K562 (cell line): Measurements from ENCODE around the gene IGSF3. TPM values are rescaled to one million over a fixed set of nuclear protein-coding genes. Genes with fewer than 3 reads are reported as not detected.
A peak's percentile ranks its signal among the peaks of the same experiment; 100 is the strongest.

Source experiments
- ATAC-seq: fragments of 200-7000 bp; cut with Tn5 transposase; 3 replicates; pipeline ENCODE4 v1.9.1; 2020; ENCODE audit warnings: moderate library complexity
- BruUV-seq: library from RNA; stranded (reverse); fragments of 400-500 nt; replicated peaks from 2 replicates; lab custom pipeline; 2021; lab: Mats Ljungman, UMichigan
- CTCF ChIA-PET: fragments of 300-600 bp; formaldehyde crosslinking; extraction: SDS; loops from one replicate; lab custom pipeline; 2021; ENCODE audit warnings: low intra/inter-chr PET ratio; lab: Yijun Ruan, JAX
- POLR2A ChIA-PET: fragments of 300-600, 350-650 bp; sonication (Branson Sonifier 250); formaldehyde crosslinking; extraction: SDS; loops from one replicate; lab custom pipeline; 2021; ENCODE audit warnings: antibody characterized with exemption, inconsistent platforms; lab: Yijun Ruan, JAX
- DNase-seq, 4 experiments: peaks; one replicate each; pipeline versions ENCODE4 v3.0.0 to v3.0.0-alpha.2; 2011 to 2018; ENCODE audit warnings: low spot score in 3 of 4, mixed read lengths in 3 of 4; ENCODE audit errors: extremely low read depth in 1 of 4
- FAIRE-seq: peaks from 2 replicates; lab custom pipeline; 2011; peaks lifted over from hg19 to GRCh38; lab: Jason Lieb, UNC
- H2AFZ ChIP-seq: 2 replicates; pipeline ENCODE4 v1.6.0; 2011; ENCODE audit warnings: low read depth, low read length, control low read depth, inconsistent platforms
- H3K27ac ChIP-seq: fragments of 200-600 bp; 3 replicates; pipeline ENCODE4 v1.8.0; 2011; ENCODE audit warnings: low read depth, mild to moderate bottlenecking, control low read depth, inconsistent platforms, low read length, moderate library complexity, mixed read lengths; ENCODE audit errors: extremely low read depth
- H3K27me3 ChIP-seq, 2 experiments: fragments of 300-600 bp in 1 of 2; 2 replicates in 1 of 2; 3 replicates in 1 of 2; pipeline versions ENCODE4 v1.6.0 to v1.8.0; 2011; ENCODE audit warnings: inconsistent platforms in 2 of 2, low read length in 2 of 2, mild to moderate bottlenecking in 1 of 2, mixed read lengths in 1 of 2, moderate library complexity in 1 of 2; ENCODE audit not compliant: control insufficient read depth in 2 of 2, insufficient read depth in 2 of 2
- H3K36me3 ChIP-seq: fragments of 300-600 bp; 3 replicates; pipeline ENCODE4 v1.8.0; 2011; ENCODE audit warnings: mild to moderate bottlenecking, low read length, inconsistent platforms; ENCODE audit not compliant: control insufficient read depth, insufficient read depth
- H3K4me1 ChIP-seq, 2 experiments: fragments of 200-600 bp in 1 of 2; replicated peaks in 1 of 2; 2 replicates in 1 of 2; 3 replicates in 1 of 2; pipeline versions ENCODE4 v1.5.1 to v1.8.0; 2011; ENCODE audit warnings: inconsistent platforms in 2 of 2, low read length in 2 of 2, mild to moderate bottlenecking in 1 of 2, mixed read lengths in 1 of 2, moderate library complexity in 1 of 2; ENCODE audit not compliant: control insufficient read depth in 2 of 2, insufficient read depth in 2 of 2
- H3K4me2 ChIP-seq: 2 replicates; pipeline ENCODE4 v1.6.1; 2011; ENCODE audit warnings: low read length, control low read depth, inconsistent platforms, mixed read lengths; ENCODE audit not compliant: insufficient read depth
- H3K4me3 ChIP-seq: fragments of 200-600 bp; sonication (generic), shearing (Covaris generic); 2 replicates; pipeline ENCODE4 v1.5.1; 2016; ENCODE audit warnings: control low read depth, inconsistent platforms
- H3K79me2 ChIP-seq: fragments of 200-600 bp; 3 replicates; pipeline ENCODE4 v1.8.0; 2011; ENCODE audit warnings: low read length, inconsistent platforms; ENCODE audit not compliant: control insufficient read depth, insufficient read depth
- H3K9ac ChIP-seq, 2 experiments: 2 replicates each; pipeline versions ENCODE4 v1.6.0 to v1.6.1; 2011; ENCODE audit warnings: low read depth in 2 of 2, low read length in 2 of 2, control low read depth in 1 of 2, inconsistent platforms in 1 of 2, mild to moderate bottlenecking in 1 of 2, mixed read lengths in 1 of 2; ENCODE audit not compliant: insufficient read depth in 1 of 2
- H3K9me1 ChIP-seq: one replicate; pipeline ENCODE4 v1.6.0; 2011; ENCODE audit warnings: inconsistent platforms, mild to moderate bottlenecking, low read length, moderate library complexity; ENCODE audit not compliant: control insufficient read depth, insufficient read depth
- H3K9me3 ChIP-seq: replicated peaks from 2 replicates; pipeline ENCODE4 v1.5.1; 2011; ENCODE audit warnings: low read depth, low read length, inconsistent platforms; ENCODE audit not compliant: control insufficient read depth, insufficient read depth
- H4K20me1 ChIP-seq: replicated peaks from 2 replicates; pipeline ENCODE4 v1.6.1; 2011; ENCODE audit warnings: low read length, inconsistent platforms, mixed read lengths; ENCODE audit not compliant: control insufficient read depth, insufficient read depth
- EGR1 ChIP-seq: fragments of 450-650 bp; conservative IDR thresholded peaks from 2 replicates; pipeline ENCODE4 v1.6.1; 2017; ENCODE audit warnings: mild to moderate bottlenecking
- POLR2B ChIP-seq: fragments of 450-650 bp; IDR thresholded peaks from 2 replicates; pipeline ENCODE4 v1.6.1; 2018; ENCODE audit warnings: low read depth; ENCODE audit not compliant: partially characterized antibody
- ZNF274 ChIP-seq: IDR thresholded peaks from 2 replicates; pipeline ENCODE4 v1.6.1; 2011; ENCODE audit warnings: low read depth, mild to moderate bottlenecking, low read length, moderate library complexity, borderline replicate concordance
- ZNF324 ChIP-seq: fragments of 250-450 bp; sonication (Bioruptor Pico); IDR thresholded peaks from 2 replicates; pipeline ENCODE4 v1.4.0; 2020; ENCODE audit warnings: mild to moderate bottlenecking
- WGBS: fragments of 100-300 bp; shearing (Covaris generic); methylation state at CpG from one replicate; pipeline ENCODE4 v1.1.6; 2016; ENCODE audit warnings: low coverage, mixed read lengths; ENCODE audit not compliant: insufficient coverage; ENCODE audit errors: missing lambda C conversion rate; 5-methylcytosine and 5-hydroxymethylcytosine counted together
- in situ Hi-C: fragments of 300-500 bp; cut with MboI; formaldehyde crosslinking; loops from 4 replicates; pipeline ENCODE4 v1.15.0; 2018; ENCODE audit warnings: inconsistent platforms, mixed read lengths
- intact Hi-C: fragments of 100-400 bp; cut with micrococcal nuclease; formaldehyde crosslinking; loops from 2 replicates; pipeline ENCODE4 v1.14.2; 2022
- polyA plus RNA-seq, 8 experiments: library from polyadenylated mRNA; depleted of rRNA in 4 of 8; stranded (reverse) in 5 of 8; unstranded in 3 of 8; fragments of >200 nt; fragmentation: Nextera tagmentation in 2 of 8; fragmentation: Illumina TruSeq in 1 of 8; extraction: Ambion mirVana in 2 of 8; extraction: Trizol in 1 of 8; gene quantifications; 2 replicates each; pipeline versions ENCODE4 v1.2.1 to v1.2.3, GENCODE V29; 2011 to 2014; ENCODE audit warnings: inconsistent platforms in 1 of 8, missing spikeins in 1 of 8
- total RNA-seq, 7 experiments: library from RNA; depleted of rRNA in 6 of 7; stranded (reverse); fragments of >200 nt in 6 of 7; fragmentation: Illumina TruSeq in 2 of 7; extraction: Trizol in 2 of 7; gene quantifications; 2 replicates each; pipeline versions ENCODE4 v1.2.1 to v1.2.3, GENCODE V29; 2011 to 2021; ENCODE audit warnings: low replicate concordance in 1 of 7
- TF ChIP-seq, protein P1 (sequence below): sonication (generic); formaldehyde crosslinking; IDR thresholded peaks from 2 replicates; pipeline ENCODE4 v1.8.0; 2022; ENCODE audit warnings: missing genetic modification reagents, mild to moderate bottlenecking, borderline replicate concordance
- TF ChIP-seq, protein P2 (sequence below): fragments of 250-450 bp; sonication (Bioruptor Pico); IDR thresholded peaks from 2 replicates; pipeline ENCODE4 v1.9.0; 2021; ENCODE audit warnings: mild to moderate bottlenecking
- TF ChIP-seq, protein P3 (sequence below): fragments of 450-650 bp; IDR thresholded peaks from 2 replicates; pipeline ENCODE4 v1.6.1; 2016; ENCODE audit warnings: low read depth, mild to moderate bottlenecking, moderate library complexity

IGSF3 gene
- total and polyA plus RNA-seq, 9 of the 15 experiments (the other 6 are each of a cell fraction or from before 2014, with no cell fraction given), result 1.1 to 15.0 (median 8.3) TPM

DNA sequence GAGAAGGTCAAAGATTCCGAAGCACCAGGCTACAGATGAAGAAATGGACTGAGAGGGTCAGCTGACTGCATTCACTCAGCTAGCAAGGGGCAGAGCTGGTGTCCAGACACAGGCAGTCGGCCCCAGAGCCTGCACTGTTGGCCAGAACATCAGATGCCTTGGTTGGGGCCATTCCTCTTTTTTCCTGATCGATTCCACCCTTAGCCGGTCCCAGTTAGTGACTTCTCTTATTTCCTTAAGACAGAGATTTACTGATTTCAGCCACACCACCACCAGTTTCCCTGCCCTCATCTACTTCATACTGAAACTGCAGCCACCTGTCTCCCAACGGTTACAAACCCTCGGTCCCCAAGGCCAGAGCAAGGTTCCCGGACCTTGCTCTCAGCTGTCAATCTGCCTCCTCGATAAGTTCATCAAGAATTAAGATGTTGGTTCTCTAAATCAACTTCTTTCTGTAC, 108.2 kb downstream of the IGSF3 start:
- Histone ChIP-seq H3K79me2 (peaks cover 94% of the 10 kb centered on the region), H3K9ac (peak overlapping the region in 1 of 2 experiments; percentile 3; a peak in 1 of 4 replicates), H4K20me1 (0 out of 2 replicates have a peak, but pooled peaks cover 10% of the 10 kb centered on the region), H3K9me1 (no peaks in the 10 kb centered on the region), H3K9me3 (peaks cover 7% of the 10 kb centered on the region), H2AFZ (no peak overlapping the region), H3K4me2 (no peak overlapping the region), H3K4me3 (no peak overlapping the region), H3K36me3 (peaks cover 3% of the 10 kb centered on the region; the same call in 2 of the 3 replicates), H3K27me3 (no peaks in the 10 kb centered on the region), H3K27ac (no peak overlapping the region), H3K4me1 (peaks cover 16 to 21% of the 10 kb centered on the region in 2 experiments; a peak in 4 of 5 replicates)
- CTCF ChIA-PET, result no interaction called here
- POLR2A ChIA-PET, result interaction anchor here (0.6 to 1.6 kb wide), 5 partner anchors 9 to 148 kb away, joined by 3 to 4 read pairs (median 4); partner anchors contain the start of gene CD58
- 79% methylated on average over 8 of the region's 8 CpGs for WGBS
- ATAC-seq (peak; percentile 6; the same call in 1 of the 3 replicates), DNase-seq (no peak), FAIRE-seq (no peak)
- in situ Hi-C loops, result no loop called here
- no peak for TF ChIP-seq ZNF274
- no peak for TF ChIP-seq ZNF324
- TF ChIP-seq, protein P1, sequence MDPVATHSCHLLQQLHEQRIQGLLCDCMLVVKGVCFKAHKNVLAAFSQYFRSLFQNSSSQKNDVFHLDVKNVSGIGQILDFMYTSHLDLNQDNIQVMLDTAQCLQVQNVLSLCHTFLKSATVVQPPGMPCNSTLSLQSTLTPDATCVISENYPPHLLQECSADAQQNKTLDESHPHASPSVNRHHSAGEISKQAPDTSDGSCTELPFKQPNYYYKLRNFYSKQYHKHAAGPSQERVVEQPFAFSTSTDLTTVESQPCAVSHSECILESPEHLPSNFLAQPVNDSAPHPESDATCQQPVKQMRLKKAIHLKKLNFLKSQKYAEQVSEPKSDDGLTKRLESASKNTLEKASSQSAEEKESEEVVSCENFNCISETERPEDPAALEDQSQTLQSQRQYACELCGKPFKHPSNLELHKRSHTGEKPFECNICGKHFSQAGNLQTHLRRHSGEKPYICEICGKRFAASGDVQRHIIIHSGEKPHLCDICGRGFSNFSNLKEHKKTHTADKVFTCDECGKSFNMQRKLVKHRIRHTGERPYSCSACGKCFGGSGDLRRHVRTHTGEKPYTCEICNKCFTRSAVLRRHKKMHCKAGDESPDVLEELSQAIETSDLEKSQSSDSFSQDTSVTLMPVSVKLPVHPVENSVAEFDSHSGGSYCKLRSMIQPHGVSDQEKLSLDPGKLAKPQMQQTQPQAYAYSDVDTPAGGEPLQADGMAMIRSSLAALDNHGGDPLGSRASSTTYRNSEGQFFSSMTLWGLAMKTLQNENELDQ (CRISPR knock-in tag), result no peak
- TF ChIP-seq EGR1, result no peak
- no peak for TF ChIP-seq POLR2B
- TF ChIP-seq, protein P2, sequence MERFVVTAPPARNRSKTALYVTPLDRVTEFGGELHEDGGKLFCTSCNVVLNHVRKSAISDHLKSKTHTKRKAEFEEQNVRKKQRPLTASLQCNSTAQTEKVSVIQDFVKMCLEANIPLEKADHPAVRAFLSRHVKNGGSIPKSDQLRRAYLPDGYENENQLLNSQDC, result no peak
- TF ChIP-seq, protein P3, sequence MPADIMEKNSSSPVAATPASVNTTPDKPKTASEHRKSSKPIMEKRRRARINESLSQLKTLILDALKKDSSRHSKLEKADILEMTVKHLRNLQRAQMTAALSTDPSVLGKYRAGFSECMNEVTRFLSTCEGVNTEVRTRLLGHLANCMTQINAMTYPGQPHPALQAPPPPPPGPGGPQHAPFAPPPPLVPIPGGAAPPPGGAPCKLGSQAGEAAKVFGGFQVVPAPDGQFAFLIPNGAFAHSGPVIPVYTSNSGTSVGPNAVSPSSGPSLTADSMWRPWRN, result no peak
- intact Hi-C loops, result no loop called here
- no TSS peak for BruUV-seq
